Colonic mucosa (tissue), 4 donors: ENCODE measurements around the gene KRTAP10-7. TPM values are rescaled to one million over a fixed set of nuclear protein-coding genes. Genes with fewer than 3 reads are reported as not detected.
"Not testable (repeated sequence)": the region's sequence is repeated elsewhere in the genome, so short reads cannot be mapped to it uniquely, and the experiment has no call there.

Source experiments
- DNase-seq: peaks from one replicate; pipeline ENCODE4 v3.0.0-alpha.2; 2020
- H3K27ac ChIP-seq: fragments of 200-600 bp; one replicate; pipeline ENCODE4 v1.8.0; 2021
- H3K27me3 ChIP-seq: fragments of 200-600 bp; one replicate; pipeline ENCODE4 v1.8.0; 2021
- H3K36me3 ChIP-seq: fragments of 200-600 bp; one replicate; pipeline ENCODE4 v1.8.0; 2021
- H3K4me1 ChIP-seq: fragments of 200-600 bp; one replicate; pipeline ENCODE4 v1.8.0; 2021; ENCODE audit warnings: mild to moderate bottlenecking
- H3K4me3 ChIP-seq: fragments of 200-600 bp; one replicate; pipeline ENCODE4 v1.8.0; 2021
- H3K9ac ChIP-seq, 2 donors: one replicate each; pipeline ENCODE4 v1.7.0; 2013; ENCODE audit warnings: control low read depth in 2 of 2, low read depth in 2 of 2, low read length in 2 of 2
- H3K9me3 ChIP-seq: fragments of 200-600 bp; one replicate; pipeline ENCODE4 v1.8.0; 2021
- CTCF ChIP-seq: fragments of 200-600 bp; IDR thresholded peaks from one replicate; pipeline ENCODE4 v1.8.0; 2022; ENCODE audit warnings: antibody characterized with exemption, mild to moderate bottlenecking
- intact Hi-C: fragments of 100-400 bp; cut with DNase I; formaldehyde crosslinking; loops from one replicate; pipeline ENCODE4 v1.14.1; 2022
- total RNA-seq, 2 donors: library from RNA; stranded (reverse); fragmentation: NEBNext Ultra II Directional in 1 of 2; extraction: Animal tissue kit (Norgen Biotek cat#: 25700) in 1 of 2; gene quantifications; one replicate each; pipeline ENCODE4 v1.2.1, GENCODE V29; 2021
- donor health status: healthy.
- donor health status: DM: no; HTN: no; CAD: no.
- donor health status: DM: no; HTN: no; CAD: no.

Gene KRTAP10-7
- total RNA-seq, 2 donors from 2014 or later: not detected

GRCh38 chr21:44603109-44603875 lies 2.9 kb downstream of the KRTAP10-7 start:
- Histone ChIP-seq H3K36me3 (no peaks in the 10 kb centered on the region), H3K27me3 (no peaks in the 10 kb centered on the region), H3K4me3 (no peak overlapping the region), H3K9me3 (no peaks in the 10 kb centered on the region), H3K9ac (no peak overlapping the region), H3K4me1 (no peaks in the 10 kb centered on the region), H3K27ac (no peak overlapping the region)
- intact Hi-C loops: no loop called here
- no peak for TF ChIP-seq CTCF
- DNase-seq: no peak

- H3K4me1 ChIP-seq: no peaks in the 10 kb centered on the region
- no peak overlapping the region for H3K9ac ChIP-seq
- H3K27ac ChIP-seq: no peak overlapping the region
- no peak for TF ChIP-seq CTCF
- intact Hi-C loops: no loop called here
- no peaks in the 10 kb centered on the region for H3K36me3 ChIP-seq
- no peak for DNase-seq
- no peak overlapping the region for H3K4me3 ChIP-seq
- no peaks in the 10 kb centered on the region for H3K9me3 ChIP-seq
- no peaks in the 10 kb centered on the region for H3K27me3 ChIP-seq
Observed at GRCh38 chr21:44603911-44604310, 3.5 kb downstream of the KRTAP10-7 start.

GRCh38 chr21:44606495-44606894 lies 6.1 kb downstream of the KRTAP10-7 start:
- Histone ChIP-seq H3K9ac (no peak overlapping the region), H3K4me1 (no peaks in the 10 kb centered on the region), H3K27ac (no peak overlapping the region), H3K27me3 (no peaks in the 10 kb centered on the region), H3K9me3 (no peaks in the 10 kb centered on the region), H3K4me3 (no peak overlapping the region), H3K36me3 (no peaks in the 10 kb centered on the region)
- DNase-seq: no peak
- no peak for TF ChIP-seq CTCF
- intact Hi-C loops: no loop called here

GRCh38 chr21:44609193-44609592 lies 8.8 kb downstream of the KRTAP10-7 start:
- Histone ChIP-seq H3K4me1 (no peaks in the 10 kb centered on the region), H3K9ac (no peak overlapping the region), H3K9me3 (no peaks in the 10 kb centered on the region), H3K4me3 (no peak overlapping the region), H3K27ac (no peak overlapping the region), H3K27me3 (no peaks in the 10 kb centered on the region), H3K36me3 (no peaks in the 10 kb centered on the region)
- TF ChIP-seq CTCF: no peak
- intact Hi-C loops: no loop called here
- no peak for DNase-seq

GRCh38 chr21:44610157-44610843 lies 9.9 kb downstream of the KRTAP10-7 start:
- H3K36me3 ChIP-seq, H3K4me1 ChIP-seq, H3K9me3 ChIP-seq, H3K27me3 ChIP-seq, H3K9ac ChIP-seq, DNase-seq, H3K4me3 ChIP-seq, H3K27ac ChIP-seq, intact Hi-C loops: not testable (repeated sequence)

GRCh38 chr21:44611551-44611950 lies 11.2 kb downstream of the KRTAP10-7 start:
- Histone ChIP-seq H3K4me3 (no peak overlapping the region), H3K36me3 (no peaks in the 10 kb centered on the region), H3K9ac (no peak overlapping the region), H3K27me3 (no peaks in the 10 kb centered on the region), H3K9me3 (no peaks in the 10 kb centered on the region), H3K4me1 (no peaks in the 10 kb centered on the region), H3K27ac (no peak overlapping the region)
- TF ChIP-seq CTCF: no peak
- intact Hi-C loops: no loop called here
- DNase-seq: no peak
